Limb (tissue), 2 donors: ENCODE data around the gene CDT1.

Experiments
- DNase-seq, 2 donors: peaks; one replicate each; pipeline ENCODE4 v3.0.0-alpha.2; 2016; ENCODE audit errors: extremely low spot score in 2 of 2

CDT1 gene

GRCh38 chr16:88855176-88855575 lies 51.6 kb downstream of the CDT1 start:
- no peak for DNase-seq

DNA sequence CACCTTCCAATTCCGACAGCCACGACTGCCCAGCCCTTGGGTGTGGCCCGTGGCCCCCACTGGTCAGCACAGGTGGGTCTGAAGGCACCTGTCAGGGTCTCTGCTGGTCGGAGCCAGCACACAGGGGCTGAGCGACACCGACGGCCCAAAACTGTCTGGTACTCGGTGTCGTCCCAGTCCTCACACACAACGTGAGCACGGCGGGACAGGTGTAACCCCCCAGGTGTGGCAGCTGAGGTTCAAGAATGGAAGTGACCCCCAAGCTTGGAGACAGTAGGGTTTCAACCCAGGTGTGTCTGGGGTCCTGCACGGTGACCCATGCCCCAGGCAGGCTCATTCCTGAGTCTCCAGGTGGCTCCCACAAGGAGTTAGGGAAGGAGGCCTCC lies 52.1 kb downstream of the CDT1 start:
- no peak for DNase-seq

GRCh38 chr16:88856122-88856827 lies 52.7 kb downstream of the CDT1 start:
- no peak for DNase-seq

GRCh38 chr16:88856828-88857727 lies 53.5 kb downstream of the CDT1 start, which contains the start of the genes GALNS and TRAPPC2L:
GALNS (minus strand) TSS chr16:88856947; CDS start chr16:88856877, 70 bp downstream.
TRAPPC2L (plus strand) TSS chr16:88857127; CDS start chr16:88857151, 24 bp downstream.
- DNase-seq: peak; percentile 98 to 100

DNA sequence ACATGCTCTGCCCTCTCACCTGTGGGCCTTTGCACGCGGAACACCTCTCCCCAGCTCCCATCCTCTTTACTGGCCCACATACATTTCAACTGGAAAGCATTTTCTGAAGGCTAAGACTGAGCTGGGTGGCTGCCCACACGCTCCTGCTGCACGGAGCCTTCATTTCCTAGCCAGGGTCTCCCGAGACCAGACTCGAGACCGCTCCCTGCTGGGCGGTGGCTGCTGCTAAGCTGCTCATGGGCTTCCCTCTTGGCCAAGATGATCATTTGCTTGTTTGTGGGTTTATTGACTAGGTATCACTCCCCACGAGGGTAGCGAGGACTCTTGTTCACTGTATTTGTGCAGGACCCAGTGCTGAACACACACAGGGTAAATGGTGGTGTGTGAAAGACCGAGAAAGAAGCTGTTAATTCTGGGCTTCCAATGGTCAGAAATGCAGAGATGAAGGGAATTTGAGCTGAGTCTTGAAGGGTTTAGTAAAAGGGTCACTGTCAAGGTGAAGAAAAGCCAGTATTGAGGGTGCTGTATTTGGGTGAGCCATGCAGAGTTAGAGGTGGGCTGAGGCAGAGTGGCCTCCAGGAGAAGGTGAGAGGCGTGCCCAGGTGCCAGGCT lies 54.2 kb downstream of the CDT1 start:
- DNase-seq: peak in 1 of 2 donors; percentile 66
